IPS-NIHi7 (cell line): ENCODE results near the gene IKZF1.
A peak's percentile ranks its signal among the peaks of the same experiment; 100 is the strongest.

ENCODE experiments used
- DNase-seq: peaks from one replicate; pipeline ENCODE4 v3.0.0; 2012; ENCODE audit warnings: mixed read lengths; ENCODE audit errors: extremely low spot score

IKZF1 gene

GRCh38 chr7:50304129-50304910, at the start of gene IKZF1:
TSS of gene IKZF1 (plus strand) at chr7:50304716. CDS start at chr7:50319062, 14,346 bp downstream.
- DNase-seq = peak; percentile 44

- DNase-seq = no peak
Observed at GRCh38 chr7:50261593-50261992, 42.9 kb upstream of the IKZF1 start.

GRCh38 chr7:50262446-50262845, 42.1 kb upstream of the IKZF1 start:
- DNase-seq = no peak

- DNase-seq = no peak
Observed at GRCh38 chr7:50262916-50263690, 41.4 kb upstream of the IKZF1 start.

GRCh38 chr7:50264908-50265307, 39.6 kb upstream of the IKZF1 start:
- DNase-seq = no peak

GRCh38 chr7:50265968-50266634, 38.4 kb upstream of the IKZF1 start:
- DNase-seq = no peak

- no peak for DNase-seq
Observed at GRCh38 chr7:50266635-50267386, 37.7 kb upstream of the IKZF1 start.

GRCh38 chr7:50267525-50268041, 36.9 kb upstream of the IKZF1 start:
- no peak for DNase-seq

GRCh38 chr7:50268223-50268622, 36.3 kb upstream of the IKZF1 start:
- no peak for DNase-seq

- no peak for DNase-seq
Observed at GRCh38 chr7:50268990-50269389, 35.5 kb upstream of the IKZF1 start.

- no peak for DNase-seq
Observed at GRCh38 chr7:50270531-50271018, 33.9 kb upstream of the IKZF1 start.

GRCh38 chr7:50272808-50273207, 31.7 kb upstream of the IKZF1 start:
- DNase-seq = no peak

- DNase-seq = no peak
Observed at GRCh38 chr7:50273301-50273700, 31.2 kb upstream of the IKZF1 start.

- no peak for DNase-seq
Observed at GRCh38 chr7:50273870-50274269, 30.6 kb upstream of the IKZF1 start.

- no peak for DNase-seq
Observed at GRCh38 chr7:50274361-50274760, 30.2 kb upstream of the IKZF1 start.

- no peak for DNase-seq
Observed at GRCh38 chr7:50275430-50275829, 29.1 kb upstream of the IKZF1 start.

GRCh38 chr7:50276483-50276882, 28.0 kb upstream of the IKZF1 start:
- DNase-seq = no peak

- DNase-seq = no peak
Observed at GRCh38 chr7:50278120-50278519, 26.4 kb upstream of the IKZF1 start.

GRCh38 chr7:50281680-50282445, 22.7 kb upstream of the IKZF1 start:
- DNase-seq = no peak

GRCh38 chr7:50282813-50283605, 21.5 kb upstream of the IKZF1 start:
- no peak for DNase-seq
